Liver (tissue), 9 donors: Measurements from ENCODE around the gene TJP2. TPM values are rescaled to one million over a fixed set of nuclear protein-coding genes. Genes with fewer than 3 reads are reported as not detected.

ENCODE experiments used
- DNase-seq: peaks from one replicate; pipeline ENCODE4 v3.0.0-alpha.2; 2017; ENCODE audit warnings: low spot score
- H3K27ac ChIP-seq, 2 donors: one replicate each; pipeline ENCODE4 v1.7.0; 2013; ENCODE audit warnings: inconsistent platforms in 2 of 2, low read length in 2 of 2, control low read depth in 1 of 2, low read depth in 1 of 2, mild to moderate bottlenecking in 1 of 2
- H3K27me3 ChIP-seq, 4 donors: one replicate each; pipeline versions ENCODE4 v1.6.1 to v1.7.0; 2013; ENCODE audit warnings: low read length in 3 of 4, inconsistent platforms in 1 of 4, mild to moderate bottlenecking in 1 of 4, moderate library complexity in 1 of 4; ENCODE audit not compliant: control insufficient read depth in 4 of 4, insufficient read depth in 4 of 4
- H3K36me3 ChIP-seq, 4 donors: one replicate each; pipeline versions ENCODE4 v1.6.1 to v1.7.0; 2013; ENCODE audit warnings: low read length in 3 of 4, mild to moderate bottlenecking in 3 of 4, low read depth in 1 of 4, moderate library complexity in 1 of 4; ENCODE audit not compliant: control insufficient read depth in 4 of 4, insufficient read depth in 3 of 4
- H3K4me1 ChIP-seq, 4 donors: one replicate each; pipeline versions ENCODE4 v1.6.1 to v1.7.0; 2013; ENCODE audit warnings: low read length in 3 of 4, mild to moderate bottlenecking in 3 of 4, moderate library complexity in 1 of 4; ENCODE audit not compliant: control insufficient read depth in 4 of 4, insufficient read depth in 4 of 4
- H3K4me3 ChIP-seq, 3 donors: one replicate each; pipeline versions ENCODE4 v1.6.1 to v1.7.0; 2013; ENCODE audit warnings: low read length in 3 of 3, control low read depth in 1 of 3, low read depth in 1 of 3, mild to moderate bottlenecking in 1 of 3
- H3K9ac ChIP-seq, 2 donors: one replicate each; pipeline ENCODE4 v1.7.0; 2013; ENCODE audit warnings: low read length in 2 of 2, mild to moderate bottlenecking in 2 of 2, moderate library complexity in 2 of 2, control low read depth in 1 of 2, low read depth in 1 of 2
- H3K9me3 ChIP-seq, 4 donors: one replicate each; pipeline versions ENCODE4 v1.6.1 to v1.7.0; 2013; ENCODE audit warnings: low read length in 3 of 4; ENCODE audit not compliant: control insufficient read depth in 4 of 4
- ATF3 ChIP-seq: IDR thresholded peaks from 2 replicates; pipeline ENCODE4 v1.6.1; 2016; ENCODE audit warnings: antibody characterized with exemption
- CTCF ChIP-seq: fragments of 150-350 bp; IDR thresholded peaks from 2 replicates; pipeline ENCODE4 v1.5.1; 2017; ENCODE audit warnings: improper control_type of control experiment, low read depth, low read length; ENCODE audit not compliant: missing input control
- EGR1 ChIP-seq, 2 donors: IDR thresholded peaks; 2 replicates each; pipeline ENCODE4 v1.6.1; 2016 to 2018; ENCODE audit warnings: antibody characterized with exemption in 2 of 2, low read depth in 2 of 2
- FOXA1 ChIP-seq: IDR thresholded peaks from 2 replicates; pipeline ENCODE4 v1.6.1; 2016; ENCODE audit warnings: antibody characterized with exemption
- FOXA2 ChIP-seq: IDR thresholded peaks from 2 replicates; pipeline ENCODE4 v1.6.1; 2016; ENCODE audit warnings: antibody characterized with exemption
- GABPA ChIP-seq, 2 donors: IDR thresholded peaks in 1 of 2; conservative IDR thresholded peaks in 1 of 2; 2 replicates each; pipeline ENCODE4 v1.6.1; 2016; ENCODE audit warnings: antibody characterized with exemption in 2 of 2, mild to moderate bottlenecking in 1 of 2, moderate library complexity in 1 of 2
- HNF4A ChIP-seq, 2 donors: conservative IDR thresholded peaks; 2 replicates each; pipeline ENCODE4 v1.6.1; 2016; ENCODE audit warnings: antibody characterized with exemption in 2 of 2, mild to moderate bottlenecking in 2 of 2
- HNF4G ChIP-seq: IDR thresholded peaks from 2 replicates; pipeline ENCODE4 v1.6.1; 2016; ENCODE audit warnings: antibody characterized with exemption
- JUND ChIP-seq, 2 donors: IDR thresholded peaks; 2 replicates each; pipeline ENCODE4 v1.6.1; 2016; ENCODE audit warnings: antibody characterized with exemption in 2 of 2
- MAX ChIP-seq: IDR thresholded peaks from 2 replicates; pipeline ENCODE4 v1.6.1; 2016; ENCODE audit warnings: antibody characterized with exemption
- NR2F2 ChIP-seq: IDR thresholded peaks from 2 replicates; pipeline ENCODE4 v1.6.1; 2016; ENCODE audit warnings: antibody characterized with exemption
- RAD21 ChIP-seq, 2 donors: IDR thresholded peaks; 2 replicates each; pipeline ENCODE4 v1.6.1; 2016; ENCODE audit warnings: antibody characterized with exemption in 2 of 2, mild to moderate bottlenecking in 2 of 2
- REST ChIP-seq: IDR thresholded peaks from 2 replicates; pipeline ENCODE4 v1.6.1; 2016; ENCODE audit warnings: antibody characterized with exemption, mild to moderate bottlenecking
- RXRA ChIP-seq, 2 donors: IDR thresholded peaks; 2 replicates each; pipeline ENCODE4 v1.6.1; 2017 to 2018; ENCODE audit warnings: antibody characterized with exemption in 2 of 2, mild to moderate bottlenecking in 1 of 2
- SP1 ChIP-seq: IDR thresholded peaks from 2 replicates; pipeline ENCODE4 v1.6.1; 2018; ENCODE audit warnings: antibody characterized with exemption, mild to moderate bottlenecking
- TAF1 ChIP-seq: conservative IDR thresholded peaks from 2 replicates; pipeline ENCODE4 v1.6.1; 2016; ENCODE audit warnings: antibody characterized with exemption, mild to moderate bottlenecking
- YY1 ChIP-seq: IDR thresholded peaks from 2 replicates; pipeline ENCODE4 v1.6.1; 2016; ENCODE audit warnings: antibody characterized with exemption, mild to moderate bottlenecking
- ZBTB33 ChIP-seq: IDR thresholded peaks from 2 replicates; pipeline ENCODE4 v1.6.1; 2016; ENCODE audit warnings: antibody characterized with exemption
- WGBS: extraction: QIAGEN DNeasy Blood & Tissue Kit; methylation state at CpG from one replicate; pipeline ENCODE4 v1.1.7; 2013; 5-methylcytosine and 5-hydroxymethylcytosine counted together
- polyA plus RNA-seq, 2 donors: library from polyadenylated mRNA; stranded (reverse) in 1 of 2; unstranded in 1 of 2; fragments of 200-250 nt in 1 of 2; fragments of >200 nt in 1 of 2; fragmentation: Nextera tagmentation in 1 of 2; extraction: Ambion mirVana in 1 of 2; gene quantifications; one replicate each; pipeline versions ENCODE4 v1.2.1 to v1.2.3, GENCODE V29; 2013 to 2015
- total RNA-seq, 2 donors: library from RNA; depleted of rRNA; stranded (reverse); fragments of >200 nt; gene quantifications; one replicate each; pipeline ENCODE4 v1.2.3, GENCODE V29; 2014
- donor health status: healthy.
- donor health status: healthy.
- donor health status: healthy.
- donor health status: healthy.
- donor health status: healthy.

The TJP2 gene
- total and polyA plus RNA-seq, 4 donors = 23.2 to 74.0 (median 32.6) TPM

- Histone ChIP-seq H3K9ac (no peak overlapping the region), H3K4me3 (no peak overlapping the region), H3K9me3 (peaks cover 0 to 8% (median 3%) of the 10 kb centered on the region in 4 donors), H3K27me3 (no peaks in the 10 kb centered on the region), H3K4me1 (no peaks in the 10 kb centered on the region), H3K36me3 (no peaks in the 10 kb centered on the region), H3K27ac (no peak overlapping the region)
- 95% methylated on average over 5 of the region's 5 CpGs for WGBS
- no peak for DNase-seq
- no peak for TF ChIP-seq REST
- TF ChIP-seq FOXA1 = no peak
- TF ChIP-seq NR2F2 = no peak
- no peak for TF ChIP-seq YY1
- TF ChIP-seq GABPA (IDR thresholded peaks at IDR 0.05 in 1 of 2, conservative IDR thresholded peaks at IDR 0.05 in 1 of 2) = no peak
- TF ChIP-seq MAX = no peak
- TF ChIP-seq TAF1 = no peak
- no peak for TF ChIP-seq SP1
- no peak for TF ChIP-seq ZBTB33
- no peak for TF ChIP-seq HNF4A (conservative IDR thresholded peaks at IDR 0.05)
- no peak for TF ChIP-seq RXRA (IDR thresholded peaks at IDR 0.05)
- TF ChIP-seq CTCF = no peak
- no peak for TF ChIP-seq JUND (IDR thresholded peaks at IDR 0.05)
- no peak for TF ChIP-seq RAD21 (IDR thresholded peaks at IDR 0.05)
- TF ChIP-seq HNF4G = no peak
- no peak for TF ChIP-seq FOXA2
- no peak for TF ChIP-seq EGR1 (IDR thresholded peaks at IDR 0.05; ENCODE audit: low read depth in 2 of 2)
- no peak for TF ChIP-seq ATF3
These were observed 134.3 kb downstream of the TJP2 start for GRCh38 chr9:69308206-69308931.
